MM.1S (cell line): ENCODE measurements around the gene TMED6.

Experiments
- CTCF ChIP-seq: fragments of 300-600 bp; sonication (generic); IDR thresholded peaks from 2 replicates; pipeline ENCODE4 v1.5.1; 2016; ENCODE audit warnings: antibody characterized with exemption, low read length, mixed read lengths
- EZH2 ChIP-seq: fragments of 300-600 bp; sonication (generic); optimal IDR thresholded peaks from 2 replicates; pipeline ENCODE3; 2017; ENCODE audit warnings: low read depth, mild to moderate bottlenecking, antibody characterized with exemption, low read length, mixed read lengths

- TF ChIP-seq CTCF, result no peak
- TF ChIP-seq EZH2, result no peak
Measured at GRCh38 chr16:69363281-69363717, 11.7 kb upstream of the TMED6 start.
